Endothelial cell of umbilical vein (primary cell): ENCODE measurements around the gene ACAD8. TPM values are rescaled to one million over a fixed set of nuclear protein-coding genes. Genes with fewer than 3 reads are reported as not detected.
"Not testable (repeated sequence)": the region's sequence is repeated elsewhere in the genome, so short reads cannot be mapped to it uniquely, and the experiment has no call there.

Experiments
- BruUV-seq: library from RNA; stranded (reverse); fragments of 400-500 nt; replicated peaks from 2 replicates; lab custom pipeline; 2021; lab: Mats Ljungman, UMichigan
- CTCF ChIA-PET: fragments of 300-600, 350-600 bp; sonication (Branson Sonifier 250); formaldehyde crosslinking; loops from one replicate; lab custom pipeline; 2021; ENCODE audit warnings: antibody characterized with exemption, inconsistent platforms; lab: Charles Lee
- POLR2A ChIA-PET: fragments of 300-600, 350-600 bp; sonication (Branson Sonifier 250); formaldehyde crosslinking; loops from one replicate; lab custom pipeline; 2021; ENCODE audit warnings: antibody characterized with exemption, inconsistent platforms; lab: Charles Lee
- DNase-seq: peaks from one replicate; pipeline ENCODE4 v3.0.0-alpha.2; 2011; ENCODE audit warnings: low read depth, low spot score
- FAIRE-seq: peaks from 2 replicates; lab custom pipeline; 2011; peaks lifted over from hg19 to GRCh38; lab: Jason Lieb, UNC
- H2AFZ ChIP-seq: 2 replicates; pipeline ENCODE4 v1.6.0; 2012; ENCODE audit warnings: low read depth, low read length, control low read depth, inconsistent platforms
- H3K27ac ChIP-seq: 2 replicates; pipeline ENCODE4 v1.5.1; 2011; ENCODE audit warnings: low read depth, mild to moderate bottlenecking, control low read depth, low read length, moderate library complexity; ENCODE audit not compliant: insufficient read depth
- H3K27me3 ChIP-seq, 2 experiments: 2 replicates each; pipeline versions ENCODE4 v1.6.0 to v1.6.1; 2011; ENCODE audit warnings: low read length in 2 of 2, mixed read lengths in 1 of 2; ENCODE audit not compliant: control insufficient read depth in 2 of 2, insufficient read depth in 2 of 2
- H3K36me3 ChIP-seq, 2 experiments: 2 replicates in 1 of 2; 3 replicates in 1 of 2; pipeline ENCODE4 v1.5.1; 2011; ENCODE audit warnings: low read length in 2 of 2, mild to moderate bottlenecking in 1 of 2, moderate library complexity in 1 of 2; ENCODE audit not compliant: control insufficient read depth in 2 of 2, insufficient read depth in 2 of 2; ENCODE audit errors: extremely low read depth in 1 of 2
- H3K4me1 ChIP-seq: 3 replicates; pipeline ENCODE4 v1.5.1; 2011; ENCODE audit warnings: mild to moderate bottlenecking, low read length; ENCODE audit not compliant: control insufficient read depth, insufficient read depth; ENCODE audit errors: extremely low read depth
- H3K4me2 ChIP-seq: 2 replicates; pipeline ENCODE4 v1.6.1; 2011; ENCODE audit warnings: low read length, control low read depth, mixed read lengths; ENCODE audit not compliant: insufficient read depth
- H3K4me3 ChIP-seq, 3 experiments: fragments of 200-600 bp in 1 of 3; sonication (generic), shearing (Covaris generic) in 1 of 3; replicated peaks in 1 of 3; 2 replicates each; pipeline ENCODE4 v1.5.1; 2011 to 2016; ENCODE audit warnings: control low read depth in 3 of 3, low read length in 3 of 3, mild to moderate bottlenecking in 2 of 3, inconsistent platforms in 1 of 3, low read depth in 1 of 3, moderate library complexity in 1 of 3; ENCODE audit not compliant: insufficient read depth in 1 of 3
- H3K79me2 ChIP-seq: 2 replicates; pipeline ENCODE4 v1.6.0; 2012; ENCODE audit warnings: low read length, inconsistent platforms; ENCODE audit not compliant: control insufficient read depth, insufficient read depth
- H3K9ac ChIP-seq: replicated peaks from 2 replicates; pipeline ENCODE3; 2011; ENCODE audit warnings: low read length, control low read depth; ENCODE audit not compliant: insufficient read depth; ENCODE audit errors: extremely low read depth
- H3K9me1 ChIP-seq: replicated peaks from 3 replicates; pipeline ENCODE4 v1.6.0; 2011; ENCODE audit warnings: mild to moderate bottlenecking, low read length; ENCODE audit not compliant: control insufficient read depth, insufficient read depth; ENCODE audit errors: extremely low read depth
- H3K9me3 ChIP-seq: replicated peaks from 2 replicates; pipeline ENCODE4 v1.5.1; 2012; ENCODE audit warnings: low read length, inconsistent platforms; ENCODE audit not compliant: control insufficient read depth, insufficient read depth
- H4K20me1 ChIP-seq: replicated peaks from 2 replicates; pipeline ENCODE3; 2011; ENCODE audit warnings: mild to moderate bottlenecking, low read length; ENCODE audit not compliant: control insufficient read depth, insufficient read depth; ENCODE audit errors: extremely low read depth
- CTCF ChIP-seq, 2 donors: IDR thresholded peaks; 1 replicate in 1 of 2; 2 replicates in 1 of 2; pipeline ENCODE4 v1.5.1; 2011; ENCODE audit warnings: low read length in 2 of 2, mild to moderate bottlenecking in 2 of 2, moderate library complexity in 2 of 2, control low read depth in 1 of 2, inconsistent platforms in 1 of 2, low read depth in 1 of 2; ENCODE audit not compliant: insufficient read depth in 1 of 2; ENCODE audit errors: extremely low read depth in 1 of 2
- EZH2 ChIP-seq: IDR thresholded peaks from 2 replicates; pipeline ENCODE4 v1.6.1; 2012; ENCODE audit warnings: borderline replicate concordance, low read depth, mild to moderate bottlenecking, moderate library complexity, low read length, inconsistent platforms; ENCODE audit not compliant: severe bottlenecking
- FOS ChIP-seq: IDR thresholded peaks from 2 replicates; pipeline ENCODE4 v1.6.1; 2011; ENCODE audit warnings: mild to moderate bottlenecking, low read length, moderate library complexity, borderline replicate concordance; ENCODE audit not compliant: insufficient read depth
- GATA2 ChIP-seq: IDR thresholded peaks from 2 replicates; pipeline ENCODE4 v1.7.0; 2011; ENCODE audit warnings: low read depth, mild to moderate bottlenecking, moderate library complexity, mixed read lengths, low read length; ENCODE audit not compliant: insufficient read length, insufficient read depth
- JUN ChIP-seq: IDR thresholded peaks from 2 replicates; pipeline ENCODE4 v1.6.1; 2011; ENCODE audit warnings: borderline replicate concordance, low read depth; ENCODE audit not compliant: insufficient read length, insufficient read depth
- MAX ChIP-seq: IDR thresholded peaks from 2 replicates; pipeline ENCODE4 v1.6.1; 2011; ENCODE audit not compliant: insufficient read depth, insufficient read length
- MYC ChIP-seq: IDR thresholded peaks from one replicate; pipeline ENCODE4 v1.6.1; 2011; ENCODE audit warnings: mild to moderate bottlenecking, low read depth, low read length
- POLR2A ChIP-seq: IDR thresholded peaks from 2 replicates; pipeline ENCODE4 v1.6.1; 2012; ENCODE audit warnings: low read depth, mild to moderate bottlenecking, control low read depth, low read length
- POLR2AphosphoS5 ChIP-seq: IDR thresholded peaks from 2 replicates; pipeline ENCODE4 v1.6.1; 2012; ENCODE audit warnings: low read depth, mild to moderate bottlenecking, control low read depth, low read length, moderate library complexity; ENCODE audit not compliant: insufficient read depth
- dilution Hi-C: fragments of 300-500 bp; cut with MboI; formaldehyde crosslinking; loops from one replicate; pipeline ENCODE4 v1.15.0; 2019; ENCODE audit warnings: low sequenced_read_pairs; ENCODE audit not compliant: extremely low pct_ligation_motif_present
- intact Hi-C: fragments of 100-400 bp; cut with micrococcal nuclease; formaldehyde crosslinking; loops from one replicate; pipeline ENCODE4 v1.10.0; 2022
- polyA plus RNA-seq, 4 experiments: library from polyadenylated mRNA; depleted of rRNA in 3 of 4; stranded (reverse) in 3 of 4; unstranded in 1 of 4; fragments of >200 nt; gene quantifications; 2 replicates each; pipeline versions ENCODE4 v1.2.1 to v1.2.3, GENCODE V29; 2011 to 2012; ENCODE audit warnings: missing spikeins in 1 of 4
- total RNA-seq: library from RNA; stranded (reverse); gene quantifications from 2 replicates; pipeline ENCODE4 v1.2.3, GENCODE V29; 2021

The ACAD8 gene
- total and polyA plus RNA-seq, 2 donors (not counting 3 experiments of a cell fraction or from before 2014, with no cell fraction given): 22.9 to 29.0 TPM

- intact Hi-C loops: loop anchor here (1.0 kb wide), 1 partner anchor 63 kb away; no protein-coding TSS in a partner anchor
- peaks cover 22 to 28% of the 10 kb centered on the region in 2 experiments for H3K27me3 ChIP-seq
- dilution Hi-C loops, H3K4me2 ChIP-seq, H3K4me1 ChIP-seq, H3K9me3 ChIP-seq, H3K4me3 ChIP-seq, H3K27ac ChIP-seq, POLR2A ChIA-PET, DNase-seq, H3K79me2 ChIP-seq, H3K9me1 ChIP-seq, FAIRE-seq, CTCF ChIA-PET, H2AFZ ChIP-seq, H3K9ac ChIP-seq, H4K20me1 ChIP-seq, H3K36me3 ChIP-seq, BruUV-seq: not testable (repeated sequence)
Measured at GRCh38 chr11:134281635-134282034, 28.3 kb downstream of the ACAD8 start.

DNA sequence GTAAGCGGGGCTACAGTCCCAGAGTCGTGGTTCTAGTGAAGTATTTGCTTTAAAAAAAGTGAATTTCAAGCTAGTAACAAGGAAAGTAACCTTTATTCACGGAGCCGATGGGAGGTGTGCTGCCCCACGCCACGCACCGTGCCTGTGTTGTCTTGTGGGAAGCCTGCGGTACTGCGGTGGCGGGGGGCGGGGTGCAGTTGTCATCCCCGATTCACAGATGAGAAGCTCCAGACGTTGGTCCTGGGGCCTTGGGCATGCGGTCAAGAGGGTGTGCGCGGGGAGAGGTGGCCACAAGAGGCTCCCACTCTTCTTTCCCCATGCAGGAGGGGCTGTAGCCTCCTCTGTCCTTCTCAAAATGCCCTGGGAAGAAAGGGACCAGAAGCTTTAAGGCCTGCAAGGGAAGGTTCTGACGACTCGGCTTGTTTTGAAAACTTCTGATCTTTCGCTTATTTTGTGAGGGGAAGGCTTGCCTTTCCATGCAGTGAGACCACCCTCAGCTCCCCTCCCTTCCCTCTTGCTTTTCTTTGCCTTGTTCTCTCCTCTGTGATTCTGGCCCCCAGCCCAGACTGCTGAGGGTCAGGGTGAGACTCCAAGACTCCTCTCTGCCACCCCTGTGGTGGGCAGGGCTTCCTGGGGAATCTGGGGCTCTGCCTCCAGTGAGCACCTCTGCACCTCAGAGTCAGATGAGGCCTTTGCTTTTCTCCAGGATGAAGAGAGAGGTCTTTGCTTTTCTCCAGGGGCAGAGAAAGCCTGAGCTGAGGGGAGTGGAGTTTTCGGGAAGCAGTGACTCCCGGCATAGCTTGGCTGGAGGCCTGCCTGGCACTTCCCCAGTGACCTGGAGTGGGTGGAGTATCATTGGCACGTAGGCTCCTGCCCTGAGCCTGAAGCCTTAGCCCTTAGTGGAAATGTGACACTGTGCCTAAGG lies 29.0 kb downstream of the ACAD8 start:
- H3K9ac ChIP-seq: no peak overlapping the region
- dilution Hi-C loops (no loop called here), intact Hi-C loops (no loop called here)
- H3K27me3 ChIP-seq: peaks cover 17 to 20% of the 10 kb centered on the region in 2 experiments
- POLR2A ChIA-PET: no interaction called here
- CTCF ChIA-PET: interaction anchor here (0.9 kb wide), 1 partner anchor 9 kb away, joined by 4 read pairs; no protein-coding TSS in a partner anchor
- no peak overlapping the region for H3K4me3 ChIP-seq
- H3K4me2 ChIP-seq: no peak overlapping the region
- TF ChIP-seq EZH2: no peak
- TF ChIP-seq MAX: no peak
- no peak for TF ChIP-seq FOS
- TF ChIP-seq POLR2AphosphoS5: no peak
- TF ChIP-seq GATA2: no peak
- no peak for TF ChIP-seq JUN
- TF ChIP-seq MYC: no peak
- TF ChIP-seq POLR2A: no peak
- TF ChIP-seq CTCF (IDR thresholded peaks at IDR 0.05; ENCODE audit: extremely low read depth in 1 of 2, insufficient read depth in 1 of 2, low read depth in 1 of 2, low read length in 2 of 2): no peak
- no peaks in the 10 kb centered on the region for H3K79me2 ChIP-seq
- no peak for FAIRE-seq
- BruUV-seq: no TSS peak
- no peaks in the 10 kb centered on the region for H3K36me3 ChIP-seq
- H3K9me1 ChIP-seq: no peaks in the 10 kb centered on the region
- H3K4me1 ChIP-seq: no peaks in the 10 kb centered on the region
- no peak overlapping the region for H2AFZ ChIP-seq
- no peaks in the 10 kb centered on the region for H3K9me3 ChIP-seq
- no peak for DNase-seq
- no peak overlapping the region for H3K27ac ChIP-seq
- H4K20me1 ChIP-seq: no peaks in the 10 kb centered on the region
